Measurements from ENCODE around the gene MOV10. TPM values are rescaled to one million over a fixed set of nuclear protein-coding genes. Genes with fewer than 3 reads are reported as not detected.

Gene MOV10
- total RNA-seq, 1 donor from 2014 or later, result 53.0 TPM

DNA sequence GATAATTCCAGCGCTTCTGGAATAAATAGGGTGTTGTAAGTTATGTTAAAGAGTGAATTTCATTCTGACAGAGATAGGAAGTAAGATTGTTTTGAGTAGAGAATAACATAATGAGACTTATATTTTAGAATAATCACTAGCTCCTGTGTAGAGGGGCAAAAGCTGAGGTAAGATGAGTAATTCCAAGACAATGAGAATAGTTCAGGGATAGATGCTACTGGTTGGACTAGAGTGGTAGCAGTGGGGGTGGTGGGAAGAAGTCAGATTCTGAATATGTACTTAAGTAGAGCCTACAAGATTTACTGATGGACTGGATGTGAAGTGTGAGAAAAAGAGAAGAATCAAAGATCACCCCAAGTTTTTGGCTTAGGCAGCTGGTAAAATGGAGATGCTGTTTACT is 23.3 kb upstream of the MOV10 start:
- H3K36me3 ChIP-seq, result peaks cover 0 to 58% of the 10 kb centered on the region in 2 donors

GRCh38 chr1:112665857-112666256 is 8.6 kb upstream of the MOV10 start:
- DNase-seq (ENCODE audit: extremely low spot score in 2 of 2), result no peak
- Histone ChIP-seq H3K36me3 (peaks cover 0 to 76% of the 10 kb centered on the region in 2 donors), H3K9me3 (no peaks in the 10 kb centered on the region), H3K27ac (no peak overlapping the region), H3K27me3 (no peaks in the 10 kb centered on the region), H3K4me1 (no peaks in the 10 kb centered on the region), H3K4me3 (no peak overlapping the region)
- intact Hi-C loops (cut with DNase I), result no loop called here
- TF ChIP-seq POLR2A (IDR thresholded peaks at IDR 0.05), result no peak
- TF ChIP-seq POLR2AphosphoS5 (IDR thresholded peaks at IDR 0.05; ENCODE audit: insufficient read depth in 1 of 2, low read depth in 1 of 2), result no peak
- no peak for TF ChIP-seq CTCF (IDR thresholded peaks at IDR 0.05)

More for the DNA sequence above, 23.3 kb upstream of the MOV10 start:
- H3K27me3 ChIP-seq, result no peaks in the 10 kb centered on the region
- no peak for DNase-seq (ENCODE audit: extremely low spot score in 2 of 2)
- no peaks in the 10 kb centered on the region for H3K9me3 ChIP-seq
- no peak overlapping the region for H3K4me3 ChIP-seq
- no peak for TF ChIP-seq POLR2AphosphoS5 (IDR thresholded peaks at IDR 0.05; ENCODE audit: insufficient read depth in 1 of 2, low read depth in 1 of 2)
- TF ChIP-seq CTCF (IDR thresholded peaks at IDR 0.05), result no peak
- no peak for TF ChIP-seq POLR2A (IDR thresholded peaks at IDR 0.05)
- no peaks in the 10 kb centered on the region for H3K4me1 ChIP-seq
- no peak overlapping the region for H3K27ac ChIP-seq
- intact Hi-C loops (cut with DNase I), result no loop called here

GRCh38 chr1:112666946-112667345 is 7.5 kb upstream of the MOV10 start:
- intact Hi-C loops (cut with DNase I), result no loop called here
- Histone ChIP-seq H3K36me3 (peaks cover 0 to 65% of the 10 kb centered on the region in 2 donors), H3K27ac (no peak overlapping the region), H3K4me1 (no peaks in the 10 kb centered on the region), H3K9me3 (no peaks in the 10 kb centered on the region), H3K4me3 (no peak overlapping the region), H3K27me3 (no peaks in the 10 kb centered on the region)
- DNase-seq (ENCODE audit: extremely low spot score in 2 of 2), result no peak
- TF ChIP-seq POLR2A (IDR thresholded peaks at IDR 0.05), result no peak
- no peak for TF ChIP-seq CTCF (IDR thresholded peaks at IDR 0.05)
- no peak for TF ChIP-seq POLR2AphosphoS5 (IDR thresholded peaks at IDR 0.05; ENCODE audit: insufficient read depth in 1 of 2, low read depth in 1 of 2)

- no peak for DNase-seq (ENCODE audit: extremely low spot score in 2 of 2)
- no peak for TF ChIP-seq POLR2AphosphoS5 (IDR thresholded peaks at IDR 0.05; ENCODE audit: insufficient read depth in 1 of 2, low read depth in 1 of 2)
- TF ChIP-seq POLR2A (IDR thresholded peaks at IDR 0.05), result no peak
- no peak for TF ChIP-seq CTCF (IDR thresholded peaks at IDR 0.05)
- Histone ChIP-seq H3K36me3 (peaks cover 0 to 28% of the 10 kb centered on the region in 2 donors), H3K4me1 (peaks cover 28% of the 10 kb centered on the region), H3K4me3 (no peak overlapping the region), H3K27ac (no peak overlapping the region), H3K9me3 (no peaks in the 10 kb centered on the region), H3K27me3 (no peaks in the 10 kb centered on the region)
- intact Hi-C loops (cut with DNase I), result loop anchor here (5.0 kb wide), 1 partner anchor 40 kb away; no protein-coding TSS in a partner anchor
Measured at GRCh38 chr1:112672009-112672408, 2.5 kb upstream of the MOV10 start.

GRCh38 chr1:112672842-112673241 is 1.6 kb upstream of the MOV10 start:
- Histone ChIP-seq H3K9me3 (no peaks in the 10 kb centered on the region), H3K4me3 (no peak overlapping the region), H3K27ac (peak overlapping the region; percentile 93), H3K4me1 (peaks cover 30% of the 10 kb centered on the region), H3K27me3 (no peaks in the 10 kb centered on the region), H3K36me3 (peaks cover 0 to 19% of the 10 kb centered on the region in 2 donors)
- DNase-seq (ENCODE audit: extremely low spot score in 2 of 2), result no peak
- intact Hi-C loops (cut with DNase I), result loop anchor here (5.0 kb wide), 1 partner anchor 39 kb away; no protein-coding TSS in a partner anchor
- TF ChIP-seq CTCF (IDR thresholded peaks at IDR 0.05) (no peak), POLR2AphosphoS5 (IDR thresholded peaks at IDR 0.05; ENCODE audit: insufficient read depth in 1 of 2, low read depth in 1 of 2) (no peak), POLR2A (IDR thresholded peaks at IDR 0.05) (no peak)
